WTC11 (cell line): ENCODE measurements around the gene PKHD1. TPM values are rescaled to one million over a fixed set of nuclear protein-coding genes. Genes with fewer than 3 reads are reported as not detected.
A peak's percentile ranks its signal among the peaks of the same experiment; 100 is the strongest.

Source experiments
- ATAC-seq: fragments of 200-7000 bp; cut with Tn5 transposase; 2 replicates; pipeline ENCODE4 v1.10.0; 2021; ENCODE audit warnings: mild to moderate bottlenecking, moderate library complexity
- CTCF ChIA-PET: fragments of 300-600 bp; sonication (Branson Sonifier 250); formaldehyde crosslinking; loops from one replicate; lab custom pipeline; 2021; ENCODE audit warnings: antibody characterized with exemption; lab: Charles Lee
- POLR2A ChIA-PET: fragments of 350-600 bp; sonication (Branson Sonifier 250); formaldehyde crosslinking; loops from one replicate; lab custom pipeline; 2021; ENCODE audit warnings: antibody characterized with exemption; lab: Charles Lee
- DNase-seq: peaks from one replicate; pipeline ENCODE4 v3.0.0; 2021; ENCODE audit warnings: low spot score
- H3K27ac Mint-ChIP-seq: 2 replicates; pipeline ENCODE4 v1.8.0; 2021; ENCODE audit warnings: mixed read lengths
- H3K27me3 Mint-ChIP-seq: 2 replicates; pipeline ENCODE4 v1.8.0; 2021; ENCODE audit warnings: low read depth, mild to moderate bottlenecking, moderate library complexity, mixed read lengths
- H3K36me3 Mint-ChIP-seq: 2 replicates; pipeline ENCODE4 v1.8.0; 2021; ENCODE audit warnings: mixed read lengths
- H3K4me1 Mint-ChIP-seq: 2 replicates; pipeline ENCODE4 v1.8.0; 2022; ENCODE audit warnings: mixed read lengths
- H3K4me3 Mint-ChIP-seq: 2 replicates; pipeline ENCODE4 v1.8.0; 2021; ENCODE audit warnings: mild to moderate bottlenecking, moderate library complexity, mixed read lengths
- H3K9me3 Mint-ChIP-seq: 2 replicates; pipeline ENCODE4 v1.8.0; 2021; ENCODE audit warnings: mixed read lengths
- AFF4 ChIP-seq: sonication (generic); formaldehyde crosslinking; IDR thresholded peaks from 2 replicates; pipeline ENCODE4 v1.8.1; 2023; ENCODE audit warnings: mild to moderate bottlenecking, missing genetic modification reagents, borderline replicate concordance
- AR ChIP-seq: fragments of 250-450 bp; sonication (Bioruptor Pico); IDR thresholded peaks from 2 replicates; pipeline ENCODE4 v1.9.0; 2021; ENCODE audit warnings: mild to moderate bottlenecking
- CBFB ChIP-seq: sonication (generic); formaldehyde crosslinking; IDR thresholded peaks from 2 replicates; pipeline ENCODE4 v1.8.1; 2022; ENCODE audit warnings: mild to moderate bottlenecking, low read depth, missing genetic modification reagents
- ETV6 ChIP-seq: sonication (generic); formaldehyde crosslinking; IDR thresholded peaks from 2 replicates; pipeline ENCODE4 v1.8.1; 2022; ENCODE audit warnings: mild to moderate bottlenecking, missing genetic modification reagents
- FOXJ3 ChIP-seq: sonication (generic); formaldehyde crosslinking; IDR thresholded peaks from 2 replicates; pipeline ENCODE4 v1.9.0; 2021; ENCODE audit warnings: missing genetic modification reagents, mild to moderate bottlenecking, borderline replicate concordance
- HMGA2 ChIP-seq: fragments of 250-450 bp; sonication (Bioruptor Pico); IDR thresholded peaks from 2 replicates; pipeline ENCODE4 v1.4.0; 2021; ENCODE audit warnings: mild to moderate bottlenecking, moderate library complexity
- NFE2L1 ChIP-seq: sonication (generic); formaldehyde crosslinking; IDR thresholded peaks from 2 replicates; pipeline ENCODE4 v1.8.1; 2023; ENCODE audit warnings: missing genetic modification reagents
- PRDM15 ChIP-seq: sonication (generic); formaldehyde crosslinking; IDR thresholded peaks from 2 replicates; pipeline ENCODE4 v1.8.0; 2022; ENCODE audit warnings: missing genetic modification reagents
- RELA ChIP-seq: sonication (generic); formaldehyde crosslinking; IDR thresholded peaks from 2 replicates; pipeline ENCODE4 v1.8.1; 2022; ENCODE audit warnings: missing genetic modification reagents, mild to moderate bottlenecking, borderline replicate concordance
- STAT6 ChIP-seq: sonication (generic); formaldehyde crosslinking; conservative IDR thresholded peaks from 2 replicates; pipeline ENCODE4 v1.8.1; 2023; ENCODE audit warnings: mild to moderate bottlenecking, low read depth, missing genetic modification reagents, moderate library complexity
- TEAD1 ChIP-seq: sonication (generic); formaldehyde crosslinking; IDR thresholded peaks from 2 replicates; pipeline ENCODE4 v1.8.0; 2022; ENCODE audit warnings: mild to moderate bottlenecking, missing genetic modification reagents
- ZNF138 ChIP-seq: sonication (generic); formaldehyde crosslinking; conservative IDR thresholded peaks from 2 replicates; pipeline ENCODE4 v1.8.1; 2022; ENCODE audit warnings: mild to moderate bottlenecking, moderate library complexity, missing genetic modification reagents
- ZNF423 ChIP-seq: fragments of 250-450 bp; sonication (Bioruptor Pico); IDR thresholded peaks from 2 replicates; pipeline ENCODE4 v2.1.2; 2022; ENCODE audit warnings: mild to moderate bottlenecking, moderate library complexity
- ZSCAN18 ChIP-seq: fragments of 250-450 bp; sonication (Bioruptor Pico); IDR thresholded peaks from 2 replicates; pipeline ENCODE4 v2.1.2; 2022; ENCODE audit warnings: mild to moderate bottlenecking, moderate library complexity
- total RNA-seq: library from RNA; stranded (reverse); gene quantifications from 3 replicates; pipeline ENCODE4 v1.2.3, GENCODE V29; 2021

Gene PKHD1
- total RNA-seq, 1 experiment from 2014 or later: 0.15 TPM

GRCh38 chr6:51842061-51842803 lies 245.2 kb downstream of the PKHD1 start:
- H3K4me3 Mint-ChIP-seq: no peak overlapping the region
- CTCF ChIA-PET: interaction anchor here (0.7 to 2.5 kb wide), 2 partner anchors 92 to 118 kb away, joined by 3 to 7 read pairs; no protein-coding TSS in a partner anchor
- POLR2A ChIA-PET: no interaction called here
- peak; percentile 38 for ATAC-seq
- no peaks in the 10 kb centered on the region for H3K36me3 Mint-ChIP-seq
- peaks cover 46% of the 10 kb centered on the region for H3K4me1 Mint-ChIP-seq
- 0 out of 2 replicates have a peak overlapping the region, but pooled peaks have one; percentile 48 for H3K27ac Mint-ChIP-seq
- H3K27me3 Mint-ChIP-seq: no peaks in the 10 kb centered on the region
- 0 out of 2 replicates have a peak, but pooled peaks have one; percentile 47 for TF ChIP-seq TEAD1 (CRISPR knock-in tag)
- TF ChIP-seq ZNF423: 0 out of 2 replicates have a peak, but pooled peaks have one; percentile 3
- TF ChIP-seq RELA: no peak
- TF ChIP-seq STAT6 (CRISPR knock-in tag): no peak
- TF ChIP-seq HMGA2 (CRISPR knock-in tag): 0 out of 2 replicates have a peak, but pooled peaks have one; percentile 24
- H3K9me3 Mint-ChIP-seq: no peaks in the 10 kb centered on the region
- DNase-seq: no peak

- Mint-ChIP-seq H3K27me3 (no peaks in the 10 kb centered on the region), H3K9me3 (no peaks in the 10 kb centered on the region), H3K36me3 (no peaks in the 10 kb centered on the region), H3K4me3 (no peak overlapping the region), H3K27ac (0 out of 2 replicates have a peak overlapping the region, but pooled peaks have one; percentile 48), H3K4me1 (peaks cover 46% of the 10 kb centered on the region)
- ATAC-seq (peak; percentile 68), DNase-seq (no peak)
- ChIA-PET CTCF (no interaction called here), POLR2A (no interaction called here)
- peak; percentile 94 for TF ChIP-seq PRDM15 (CRISPR knock-in tag)
- no peak for TF ChIP-seq NFE2L1 (CRISPR knock-in tag)
These were observed 245.8 kb downstream of the PKHD1 start for GRCh38 chr6:51841626-51842025.

GRCh38 chr6:51839726-51840374 lies 247.6 kb downstream of the PKHD1 start:
- Mint-ChIP-seq H3K27ac (no peak overlapping the region), H3K4me3 (no peak overlapping the region), H3K27me3 (no peaks in the 10 kb centered on the region), H3K4me1 (peaks cover 46% of the 10 kb centered on the region), H3K9me3 (no peaks in the 10 kb centered on the region), H3K36me3 (no peaks in the 10 kb centered on the region)
- no peak for ATAC-seq
- TF ChIP-seq AFF4 (CRISPR knock-in tag) (no peak), ETV6 (no peak), ZNF138 (CRISPR knock-in tag) (no peak), ZNF423 (no peak), ZSCAN18 (no peak), CBFB (CRISPR knock-in tag) (no peak), FOXJ3 (CRISPR knock-in tag) (no peak), TEAD1 (CRISPR knock-in tag) (no peak), AR (CRISPR knock-in tag) (no peak)
- ChIA-PET CTCF (no interaction called here), POLR2A (no interaction called here)
- DNase-seq: no peak
